Sciatic nerve (tissue), 2 donors: Measurements from ENCODE around the gene ACTRT2. TPM values are rescaled to one million over a fixed set of nuclear protein-coding genes. Genes with fewer than 3 reads are reported as not detected.

Experiments used
- ATAC-seq: fragments of 200-7000 bp; cut with Tn5 transposase; one replicate; pipeline ENCODE4 v1.9.1; 2020; ENCODE audit warnings: mild to moderate bottlenecking, moderate library complexity
- DNase-seq: peaks from one replicate; pipeline ENCODE4 v3.0.0-alpha.2; 2020; ENCODE audit warnings: low spot score
- intact Hi-C: fragments of 100-400 bp; cut with DNase I; formaldehyde crosslinking; loops from one replicate; pipeline ENCODE4 v1.14.2; 2022
- total RNA-seq: library from RNA; stranded (reverse); fragmentation: NEBNext Ultra II Directional; extraction: Animal tissue kit (Norgen Biotek cat#: 25700); gene quantifications from one replicate; pipeline ENCODE4 v1.2.1, GENCODE V29; 2021
- donor health status: DM: no; HTN: no; CAD: no.
- donor health status: DM: no; HTN: no; CAD: no.

ACTRT2 gene
- total RNA-seq, 1 donor from 2014 or later, result not detected

DNA sequence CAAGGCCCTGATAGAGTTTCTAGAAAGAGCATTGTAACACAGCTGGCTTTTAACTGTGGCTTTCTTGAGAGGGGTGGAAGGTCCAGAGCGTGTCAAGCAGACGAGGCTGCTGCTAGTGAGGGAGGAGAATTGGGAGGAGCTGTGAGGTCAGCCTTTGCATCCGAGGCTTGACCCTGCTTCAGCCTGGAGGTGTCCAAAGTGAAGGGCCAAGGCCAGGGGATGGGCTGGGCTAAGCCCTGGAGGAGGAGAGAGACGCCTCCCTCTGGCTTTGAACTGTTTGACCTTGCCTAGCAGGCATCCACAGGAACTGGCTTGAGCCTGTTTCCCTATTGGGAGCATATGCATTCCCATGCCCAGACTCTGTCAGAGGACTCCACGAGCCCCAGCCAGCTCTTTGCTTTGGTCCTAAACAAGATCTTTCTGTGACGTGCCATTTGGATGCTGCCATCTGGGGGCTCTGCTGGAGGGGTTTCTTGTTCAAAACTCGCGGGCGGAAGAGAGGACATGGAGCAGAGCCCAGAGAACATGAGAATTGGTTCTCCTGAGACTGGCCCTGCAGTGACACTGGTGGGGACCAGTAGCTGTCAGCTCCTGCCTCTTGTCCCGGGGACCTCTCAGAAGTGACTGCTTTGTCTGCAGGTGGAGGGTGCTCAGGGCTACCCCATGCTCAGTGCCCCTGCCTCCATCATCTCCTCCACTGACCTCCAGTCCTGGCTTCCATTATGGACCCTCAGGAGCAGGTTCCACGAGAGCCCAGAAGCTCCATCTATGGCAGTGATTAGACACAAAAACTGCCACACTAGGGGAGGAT is 5.5 kb downstream of the ACTRT2 start:
- no peak for ATAC-seq
- intact Hi-C loops, result no loop called here
- no peak for DNase-seq

DNA sequence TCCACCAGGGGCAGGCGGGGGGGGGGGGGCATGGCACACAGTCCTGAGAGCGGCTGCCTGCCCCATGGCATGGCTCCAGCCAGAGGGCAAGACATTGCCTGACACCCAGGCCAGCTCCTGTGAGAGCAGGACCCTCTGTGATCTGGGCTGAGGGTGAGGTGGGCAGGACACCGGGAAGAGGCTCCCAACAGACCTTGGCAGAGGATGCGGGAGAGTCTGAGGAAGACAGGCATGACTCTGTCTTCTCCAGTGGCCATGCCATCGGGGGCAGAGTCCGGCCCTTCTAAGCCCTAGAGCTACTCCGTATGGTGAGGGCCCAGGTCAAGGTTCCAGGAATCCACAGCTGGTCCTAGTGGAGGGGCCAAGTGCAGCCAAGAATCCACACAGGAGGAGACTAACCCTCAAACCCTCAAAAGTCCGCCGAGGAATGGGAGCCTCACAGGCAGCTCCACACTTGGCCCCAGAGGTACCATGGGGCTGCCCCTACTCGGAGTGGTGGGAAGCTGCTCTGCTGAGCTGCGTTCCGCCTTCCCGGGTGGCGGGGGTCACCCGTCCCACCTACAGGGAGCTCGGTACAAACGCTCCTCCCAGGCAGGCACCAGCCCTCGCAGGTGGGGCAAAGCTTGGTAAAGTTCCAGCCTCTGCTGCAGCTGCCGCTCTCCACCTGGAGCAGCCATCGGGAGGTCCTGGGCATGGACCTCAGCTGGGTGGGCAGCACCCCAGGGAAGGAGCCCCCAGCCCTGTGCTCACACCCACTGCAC is 6.5 kb downstream of the ACTRT2 start:
- ATAC-seq (no peak), DNase-seq (no peak)
- intact Hi-C loops, result no loop called here

DNA sequence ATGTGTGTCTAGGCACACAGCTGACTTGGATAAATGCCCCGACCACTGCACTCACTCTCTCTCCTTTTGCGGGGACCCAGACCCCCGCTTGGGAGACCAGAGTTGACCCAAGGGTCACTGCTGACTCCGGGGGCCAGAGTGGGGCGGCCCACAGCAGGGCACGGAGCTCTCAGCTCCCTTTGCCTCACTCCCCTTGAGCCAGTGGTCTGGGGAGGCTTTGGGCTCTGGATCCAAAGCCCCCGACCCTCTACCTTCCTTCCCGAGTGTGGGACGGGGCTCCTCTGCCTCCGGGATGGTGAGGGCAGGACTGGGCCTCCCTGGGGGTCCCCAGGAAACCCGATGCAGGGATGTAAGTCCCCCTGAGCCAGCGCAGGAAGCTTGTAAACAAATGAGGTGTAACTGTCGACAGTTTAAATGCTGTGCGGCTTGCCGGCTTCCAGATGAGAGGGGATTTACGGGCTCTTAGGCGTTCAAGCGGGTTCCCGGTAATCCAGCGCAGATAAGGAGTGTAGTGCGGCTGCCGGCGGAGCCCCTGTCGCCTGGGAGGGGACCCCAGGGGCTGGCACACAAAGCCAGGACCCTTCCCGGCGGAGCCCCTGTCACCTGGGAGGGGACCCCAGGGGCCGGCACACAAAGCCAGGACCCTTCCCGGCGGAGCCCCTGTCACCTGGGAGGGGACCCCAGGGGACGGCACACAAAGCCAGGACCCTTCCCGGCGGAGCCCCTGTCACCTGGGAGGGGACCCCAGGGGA is 7.4 kb downstream of the ACTRT2 start:
- intact Hi-C loops, result no loop called here
- DNase-seq (peak; percentile 54), ATAC-seq (no peak)

DNA sequence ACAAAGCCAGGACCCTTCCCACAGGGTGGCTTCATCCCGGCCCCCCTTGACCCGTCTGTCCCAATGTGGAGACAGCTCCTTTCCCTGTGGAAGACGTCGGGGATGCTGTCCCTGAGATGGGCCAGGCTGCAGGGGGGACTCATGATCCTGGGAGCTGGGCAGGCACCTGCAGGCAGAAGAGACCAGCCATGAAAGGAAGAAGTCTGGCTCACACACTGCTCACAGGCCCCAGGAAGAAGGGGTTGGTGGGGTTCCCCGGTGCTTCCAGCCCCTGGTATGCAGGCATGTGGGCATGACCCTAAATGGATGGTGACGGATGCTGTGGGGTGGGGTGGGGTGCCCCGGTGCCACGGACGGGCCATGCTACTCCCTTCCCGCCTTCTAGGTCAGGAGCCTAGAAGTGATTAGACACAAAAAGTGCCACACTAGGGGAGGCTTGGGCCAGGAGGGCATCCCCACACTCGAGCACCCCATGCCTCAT is 8.3 kb downstream of the ACTRT2 start:
- intact Hi-C loops, result no loop called here
- ATAC-seq, result no peak
- DNase-seq, result no peak

DNA sequence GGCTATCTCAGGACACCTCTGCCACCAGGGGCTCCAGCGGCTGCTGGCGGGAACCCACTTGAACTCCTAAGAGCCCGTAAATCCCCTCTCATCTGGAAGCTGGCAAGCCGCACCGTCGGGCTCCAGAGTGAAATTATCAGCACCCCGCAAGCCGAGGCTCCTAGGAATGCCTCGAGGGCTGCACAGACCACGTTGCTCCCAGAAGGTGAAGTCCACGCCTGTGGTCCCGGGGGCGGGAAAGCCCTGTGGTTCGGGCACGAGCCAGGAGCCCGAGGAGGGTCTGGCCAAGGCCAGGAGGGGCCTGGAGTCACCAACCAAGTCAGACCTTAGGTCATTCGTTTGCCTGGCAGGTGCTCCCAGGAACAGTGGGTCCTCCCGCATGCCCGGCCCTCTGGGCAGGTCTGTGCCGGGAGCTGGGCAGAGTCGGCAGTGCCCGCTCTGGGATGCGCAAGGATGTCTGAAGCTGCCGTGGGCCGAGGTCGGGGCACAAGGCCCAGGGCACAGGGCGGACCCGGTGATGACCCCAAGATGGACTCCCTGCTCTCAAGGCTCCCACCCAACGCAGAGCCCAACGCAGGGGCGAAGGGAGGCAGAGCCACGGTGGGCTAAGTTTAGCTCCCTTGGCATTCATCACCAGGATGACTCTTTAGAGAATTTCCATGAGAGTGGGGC is 8.9 kb downstream of the ACTRT2 start:
- no peak for DNase-seq
- intact Hi-C loops, result no loop called here
- ATAC-seq, result no peak

DNA sequence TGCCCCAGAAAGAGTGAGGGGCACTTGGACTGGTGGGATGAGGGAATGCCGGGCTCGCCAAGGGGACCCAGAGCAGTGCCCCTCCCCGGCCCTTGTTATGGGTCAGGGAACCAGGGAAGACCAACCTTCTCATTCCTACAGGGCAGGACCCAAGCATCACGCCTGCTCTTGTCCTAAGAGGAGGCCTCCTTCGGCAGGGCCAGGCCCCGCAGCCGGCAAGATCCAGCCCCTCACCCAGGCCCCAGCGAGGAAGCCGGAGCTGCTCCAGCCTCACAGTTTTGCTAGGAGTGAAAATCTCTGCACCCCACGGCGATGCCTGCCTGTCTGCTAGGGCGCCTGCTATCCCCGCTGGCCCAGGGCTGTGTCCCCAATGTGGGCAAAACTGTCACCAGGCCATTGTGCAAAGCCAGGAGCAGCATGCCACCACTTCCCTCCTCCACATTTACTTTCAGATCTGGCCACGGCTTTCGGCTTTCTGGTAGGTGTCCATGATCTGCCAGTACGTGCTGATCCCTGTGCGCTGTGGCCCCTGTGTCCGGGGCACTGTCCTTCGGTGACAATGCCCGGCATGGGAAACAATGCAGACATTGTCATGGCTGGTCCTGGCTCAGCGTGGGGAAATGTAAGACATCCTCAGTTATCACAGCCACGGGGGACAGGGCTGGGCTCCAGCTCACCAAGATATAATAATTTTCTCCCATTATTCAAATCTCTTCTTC is 9.6 kb downstream of the ACTRT2 start:
- ATAC-seq (no peak), DNase-seq (no peak)
- intact Hi-C loops, result no loop called here

DNA sequence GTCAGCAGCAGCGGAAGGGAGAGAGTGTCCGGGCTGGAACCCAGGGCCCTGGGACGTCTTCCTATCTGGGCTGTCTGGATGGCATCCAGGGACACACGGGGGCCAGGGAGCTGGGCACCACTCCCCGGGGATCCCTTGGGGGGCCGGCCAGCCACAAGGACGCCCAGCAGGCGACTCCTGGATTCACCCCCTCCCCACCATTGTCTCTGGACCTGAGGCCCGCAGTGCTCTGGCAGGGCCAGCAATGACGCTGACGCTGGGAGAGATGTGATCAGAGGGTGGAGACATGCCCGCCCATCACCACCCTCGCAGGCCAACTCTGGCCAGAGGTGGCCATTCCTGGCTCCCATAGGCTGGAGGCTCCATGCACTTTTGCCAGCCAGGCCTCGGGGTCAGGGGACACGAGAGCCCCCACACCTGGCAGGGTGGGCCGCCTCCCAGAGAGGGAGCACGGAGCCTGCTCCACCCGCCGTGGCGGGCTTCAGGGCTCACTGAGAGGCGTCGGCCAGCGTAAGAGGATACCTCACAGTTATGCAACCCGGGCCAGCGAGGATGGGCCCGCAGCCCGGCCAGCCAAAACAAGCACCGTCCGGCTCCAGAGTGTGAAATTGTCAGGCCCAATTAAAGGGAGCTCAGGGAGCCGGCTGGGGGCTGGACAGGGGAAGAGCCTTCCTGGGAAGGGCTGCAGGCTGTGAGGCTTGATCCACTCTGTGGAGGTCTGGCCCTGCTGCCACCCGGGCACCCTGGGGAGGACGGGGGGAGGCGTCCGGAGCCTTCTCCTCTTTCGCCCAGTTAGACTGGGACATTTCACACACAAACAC is 10.3 kb downstream of the ACTRT2 start:
- peak; percentile 62 for DNase-seq
- peak; percentile 87 for ATAC-seq
- intact Hi-C loops, result no loop called here

DNA sequence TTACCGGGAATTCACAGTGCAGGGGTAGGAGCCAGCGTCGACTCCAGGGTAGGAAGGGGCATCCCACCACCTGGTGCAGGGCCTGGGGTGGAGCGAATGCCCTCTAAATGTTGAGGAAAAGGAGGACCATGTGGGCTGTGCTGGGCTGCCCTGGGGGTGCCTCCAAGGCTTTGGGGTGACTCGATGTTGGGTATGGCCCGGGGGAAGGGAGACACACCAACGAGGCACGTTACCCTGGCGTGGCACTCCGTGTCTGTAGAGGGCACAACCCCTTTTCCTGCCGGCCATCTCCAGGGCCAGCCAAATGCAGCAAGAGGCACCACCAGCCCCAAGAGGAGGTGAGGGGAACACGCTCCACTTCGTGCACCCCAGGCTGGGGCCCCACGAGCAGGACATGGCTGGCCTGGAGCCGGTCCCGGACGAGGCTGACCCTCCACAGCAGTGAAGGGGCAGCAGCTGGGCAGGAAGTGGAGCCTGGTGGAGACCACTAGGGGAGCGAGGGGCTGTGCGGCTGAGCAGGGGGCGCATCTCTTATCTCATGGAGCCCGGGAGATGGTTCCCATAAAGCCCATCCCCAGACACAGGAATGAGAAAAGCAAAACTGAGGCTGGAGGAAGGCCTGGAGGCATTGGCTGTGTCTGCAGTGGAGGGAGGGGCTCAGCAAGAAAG is 11.2 kb downstream of the ACTRT2 start:
- intact Hi-C loops, result no loop called here
- DNase-seq, result peak; percentile 53
- ATAC-seq, result no peak

DNA sequence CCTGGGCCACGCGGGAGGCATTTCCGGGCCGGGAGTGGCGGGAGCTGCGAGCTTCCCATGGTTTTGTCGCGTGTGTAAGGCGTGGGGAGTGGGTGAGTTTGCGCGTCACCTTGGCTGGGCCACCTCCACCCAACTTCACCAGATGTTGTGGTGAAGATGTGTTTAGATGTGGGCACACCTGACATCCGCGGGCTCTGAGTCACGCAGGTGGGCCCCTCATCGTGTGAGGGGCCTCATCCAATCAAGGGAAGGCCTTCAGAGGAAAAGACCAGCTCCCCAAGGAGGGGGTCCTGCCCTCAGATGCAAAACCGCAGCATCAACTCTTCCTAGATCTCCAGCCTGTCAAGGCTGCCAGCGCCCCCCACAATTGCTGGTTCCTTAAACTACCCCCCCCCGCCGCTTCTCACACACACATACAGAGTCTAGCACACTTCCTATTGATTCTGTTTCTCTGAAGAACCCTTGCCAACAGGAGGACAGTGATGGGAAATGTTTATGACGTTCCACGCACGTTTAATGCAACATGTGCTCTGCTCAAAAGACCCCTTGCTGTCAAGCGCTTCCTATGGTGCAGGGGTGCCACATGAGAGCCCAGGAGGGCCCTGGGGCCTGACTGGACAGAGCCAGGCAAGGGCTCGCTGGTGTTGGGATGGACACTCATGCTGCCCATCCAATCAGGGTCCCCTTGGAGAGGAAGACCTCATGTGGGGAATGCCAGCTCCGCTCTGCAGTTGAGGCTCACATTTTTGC is 11.9 kb downstream of the ACTRT2 start:
- peak; percentile 45 for DNase-seq
- intact Hi-C loops, result no loop called here
- ATAC-seq, result no peak

DNA sequence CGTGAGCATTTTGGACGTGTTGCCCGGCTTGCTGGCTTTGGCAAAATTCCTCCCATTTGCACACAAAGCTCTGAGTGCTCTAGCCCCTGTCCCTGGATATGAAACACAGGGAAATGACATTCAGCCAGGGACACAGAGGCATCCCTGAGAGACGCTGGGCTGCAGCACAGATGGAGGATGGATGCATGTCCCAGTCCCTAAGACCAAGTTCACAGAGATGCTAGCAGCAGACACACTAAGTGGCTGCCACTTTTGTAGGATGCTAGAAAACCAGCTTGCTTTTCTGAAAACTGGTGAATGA is 12.5 kb downstream of the ACTRT2 start:
- DNase-seq (no peak), ATAC-seq (no peak)
- intact Hi-C loops, result no loop called here

DNA sequence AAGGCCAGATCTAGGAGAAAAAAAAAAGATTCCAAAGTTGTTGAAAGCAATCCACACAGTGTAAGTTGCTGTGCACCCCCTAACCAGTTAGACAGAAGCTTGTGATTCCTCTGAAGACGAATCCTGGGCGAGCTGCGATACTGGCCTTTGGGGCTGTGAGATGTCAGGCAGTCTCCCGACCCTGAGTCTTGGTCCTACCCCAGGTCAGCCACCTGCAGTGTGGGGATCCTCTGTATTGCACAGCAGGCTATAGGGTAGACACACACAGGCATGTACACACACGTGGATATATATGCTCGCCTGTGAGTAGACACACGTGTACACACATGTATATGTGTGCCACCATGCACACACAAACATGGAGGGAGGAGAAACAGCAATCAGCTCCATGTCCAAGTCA is 12.9 kb downstream of the ACTRT2 start:
- DNase-seq, result peak; percentile 35
- intact Hi-C loops, result no loop called here

DNA sequence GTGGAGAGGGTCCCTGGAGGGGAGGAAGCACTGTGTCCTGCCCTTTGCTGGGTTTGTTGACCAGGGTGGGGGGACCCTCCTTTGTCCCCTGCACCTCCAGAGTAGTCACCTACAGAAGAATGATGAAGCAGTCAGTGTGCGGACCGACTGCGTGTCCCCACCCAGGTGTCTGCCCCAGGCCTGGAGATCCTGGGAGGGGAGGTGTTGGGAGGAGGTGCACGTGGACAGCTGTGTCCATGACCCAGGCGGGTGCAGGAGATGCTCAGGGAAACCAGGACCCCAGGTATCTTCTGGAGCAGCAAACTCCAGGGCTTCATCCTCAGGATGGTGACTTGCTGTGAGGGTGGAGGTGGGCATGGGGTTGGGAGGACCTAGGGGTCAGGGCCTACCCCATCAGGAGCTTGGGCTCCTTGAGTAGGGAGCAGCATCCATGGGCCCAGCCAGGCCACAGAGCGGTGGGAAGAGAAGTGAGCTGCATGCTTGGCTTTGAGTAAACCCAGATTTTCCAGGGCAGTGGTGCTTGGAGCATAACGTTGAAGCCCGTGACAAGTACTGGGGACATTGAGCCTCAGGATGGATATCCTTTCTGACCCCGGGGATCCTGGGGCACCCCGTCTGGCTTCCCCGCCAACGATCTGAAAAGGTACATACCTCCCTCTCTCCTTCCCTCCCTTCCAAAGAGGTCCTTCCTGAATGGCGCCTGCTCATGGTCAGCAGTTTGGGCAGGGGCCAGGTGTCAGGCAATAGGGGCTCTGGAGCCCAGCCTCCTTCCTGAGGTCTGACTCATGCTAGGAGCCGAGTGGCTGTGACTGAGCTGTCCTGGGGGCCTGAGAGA is 13.7 kb downstream of the ACTRT2 start:
- DNase-seq, result peak; percentile 57
- peak; percentile 40 for ATAC-seq
- intact Hi-C loops, result no loop called here

More for the DNA sequence above, 12.9 kb downstream of the ACTRT2 start:
- ATAC-seq, result no peak

DNA sequence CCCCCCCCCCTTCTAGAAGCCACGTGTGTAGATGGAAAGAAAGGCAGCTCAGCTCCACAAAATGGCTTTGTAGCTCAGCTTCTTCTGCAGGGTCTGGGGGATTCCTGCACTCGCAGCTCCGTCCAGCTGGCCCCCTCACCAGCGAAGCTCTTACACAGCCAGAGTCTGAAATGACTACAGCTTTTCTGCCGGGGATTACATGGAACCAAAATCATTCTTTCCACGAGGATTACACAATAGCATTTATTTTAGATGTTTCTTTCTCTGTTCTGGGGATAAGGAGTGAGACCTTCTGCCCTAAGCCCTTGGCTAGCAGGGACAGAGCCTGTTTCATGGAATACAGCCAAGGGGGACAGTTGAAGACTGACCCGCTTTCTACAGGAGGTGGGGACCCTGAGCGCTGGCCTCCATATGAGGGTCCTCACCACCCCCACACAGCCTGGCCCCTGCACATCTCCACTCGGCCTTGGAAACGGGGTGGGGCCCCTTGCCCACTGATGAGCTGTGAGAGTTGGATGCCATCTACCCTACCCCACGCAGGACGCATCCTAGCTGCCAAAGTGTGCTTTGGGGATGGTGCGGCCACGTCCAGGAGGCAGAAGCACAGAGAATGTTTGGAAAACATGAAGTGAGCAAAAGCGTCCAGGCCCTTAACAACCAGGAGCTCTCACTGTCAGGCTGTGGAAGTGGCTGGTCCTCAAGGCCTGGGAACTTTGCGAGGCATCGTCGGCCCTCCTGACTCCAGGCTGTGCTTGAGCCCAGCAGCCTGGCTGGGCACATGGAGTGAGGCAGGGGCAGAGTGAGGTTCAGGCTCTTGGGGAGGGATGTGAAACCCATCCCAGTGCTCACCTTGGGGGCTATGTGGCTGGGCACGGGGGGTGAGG is 14.5 kb downstream of the ACTRT2 start:
- peak; percentile 43 for DNase-seq
- intact Hi-C loops, result no loop called here
- ATAC-seq, result peak; percentile 64

DNA sequence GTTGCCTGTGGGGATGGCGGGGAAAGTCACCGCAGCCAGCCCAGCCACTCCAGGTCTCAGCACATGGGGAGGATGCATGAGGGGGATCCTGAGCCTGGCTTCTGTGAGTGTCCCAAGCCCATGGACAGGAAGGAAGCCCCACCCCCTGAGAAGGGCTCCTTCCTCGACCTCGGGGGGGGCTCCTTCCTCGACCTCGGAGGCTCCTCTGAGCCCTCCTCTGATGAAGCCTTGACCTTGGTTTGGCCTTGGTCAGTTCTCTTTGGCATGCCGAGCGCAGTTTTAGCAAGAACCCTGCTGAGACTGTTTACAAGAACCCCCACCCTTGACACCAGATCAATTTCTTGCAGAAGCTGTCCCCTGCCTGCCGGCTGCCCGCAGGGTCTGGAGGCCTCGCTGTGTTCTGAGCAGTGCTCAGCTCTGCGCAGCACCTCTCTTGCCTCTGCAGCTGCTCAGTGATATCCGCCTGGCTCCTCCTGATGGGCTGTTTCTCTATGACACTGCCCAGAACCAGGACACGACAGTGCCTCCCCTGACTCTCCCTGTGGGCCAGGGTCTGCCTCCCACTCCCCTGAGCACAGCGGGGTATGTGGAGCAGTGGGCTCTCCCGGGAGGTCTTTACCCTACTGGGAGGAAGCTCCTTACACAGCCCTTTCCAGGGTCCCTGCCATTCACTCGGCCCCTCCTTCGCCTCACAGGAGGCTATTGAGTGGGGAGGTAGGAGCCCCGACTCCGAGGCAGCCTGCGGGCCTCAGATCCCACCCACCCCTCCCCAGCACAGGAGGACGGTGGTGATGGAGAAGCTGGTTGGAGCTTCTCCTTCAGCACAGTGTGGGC is 15.4 kb downstream of the ACTRT2 start:
- intact Hi-C loops, result no loop called here
- peak; percentile 45 for DNase-seq
- ATAC-seq, result no peak
